Neural progenitor cell (in vitro differentiated cells): ENCODE results near the gene ITPK1.

Experiments used
- CTCF ChIP-seq: fragments of 200-600 bp; sonication (generic); IDR thresholded peaks from 2 replicates; pipeline ENCODE4 v1.5.1; 2017; ENCODE audit warnings: antibody characterized with exemption, mild to moderate bottlenecking
- EZH2 ChIP-seq: fragments of 200-600 bp; sonication (generic); IDR thresholded peaks from 2 replicates; pipeline ENCODE4 v1.6.1; 2017; ENCODE audit warnings: antibody characterized with exemption, mild to moderate bottlenecking, moderate library complexity
- EZH2phosphoT487 ChIP-seq: fragments of 200-600 bp; sonication (generic); IDR thresholded peaks from 2 replicates; pipeline ENCODE4 v1.6.1; 2017; ENCODE audit warnings: antibody characterized with exemption

- TF ChIP-seq EZH2 (no peak), CTCF (no peak), EZH2phosphoT487 (no peak)
Measured at GRCh38 chr14:93045965-93046704, 69.6 kb downstream of the ITPK1 start.
